Erythroblast (primary cell): ENCODE measurements around the gene TRIM27.

Experiments
- GATA1 ChIP-seq: IDR thresholded peaks from 2 replicates; pipeline ENCODE4 v1.6.1; 2011; ENCODE audit warnings: low read depth, mild to moderate bottlenecking, control low read depth, low read length, moderate library complexity
- POLR2A ChIP-seq: IDR thresholded peaks from 2 replicates; pipeline ENCODE4 v1.6.1; 2011; ENCODE audit warnings: mild to moderate bottlenecking, low read length

DNA sequence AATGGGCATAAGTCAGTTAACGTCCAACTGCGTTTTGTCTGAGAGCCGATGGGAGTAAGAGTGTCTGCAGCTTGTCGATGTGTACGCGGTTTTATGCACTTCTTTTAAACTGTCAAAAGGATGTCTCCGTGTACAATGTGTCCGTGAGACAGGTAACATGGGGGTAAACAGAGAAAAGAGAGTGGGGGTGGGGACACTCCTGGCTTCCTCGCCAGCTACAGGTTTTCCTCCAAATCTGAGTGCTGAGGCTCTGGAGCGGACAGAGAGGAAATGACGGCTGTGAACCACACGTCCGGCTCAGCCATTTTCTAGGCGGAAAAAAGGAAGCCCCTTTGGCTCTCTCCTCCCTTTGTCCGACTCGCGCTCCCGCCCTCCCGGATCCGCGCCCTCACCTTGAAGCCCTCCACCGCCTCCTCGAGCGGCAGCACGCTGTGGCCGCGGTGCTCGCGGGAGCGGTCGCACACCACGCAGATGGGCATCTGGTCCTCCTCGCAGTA is 916 bp downstream of the TRIM27 start:
- TF ChIP-seq POLR2A (no peak), GATA1 (no peak)
